Fibroblast of peridontal ligament (primary cell): ENCODE data around the gene TMEM225B.
"Not testable (repeated sequence)": the region's sequence is repeated elsewhere in the genome, so short reads cannot be mapped to it uniquely, and the experiment has no call there.

Experiments used
- DNase-seq: peaks from one replicate; pipeline ENCODE4 v3.0.0-alpha.2; 2010; ENCODE audit errors: extremely low read depth

The TMEM225B gene

DNA sequence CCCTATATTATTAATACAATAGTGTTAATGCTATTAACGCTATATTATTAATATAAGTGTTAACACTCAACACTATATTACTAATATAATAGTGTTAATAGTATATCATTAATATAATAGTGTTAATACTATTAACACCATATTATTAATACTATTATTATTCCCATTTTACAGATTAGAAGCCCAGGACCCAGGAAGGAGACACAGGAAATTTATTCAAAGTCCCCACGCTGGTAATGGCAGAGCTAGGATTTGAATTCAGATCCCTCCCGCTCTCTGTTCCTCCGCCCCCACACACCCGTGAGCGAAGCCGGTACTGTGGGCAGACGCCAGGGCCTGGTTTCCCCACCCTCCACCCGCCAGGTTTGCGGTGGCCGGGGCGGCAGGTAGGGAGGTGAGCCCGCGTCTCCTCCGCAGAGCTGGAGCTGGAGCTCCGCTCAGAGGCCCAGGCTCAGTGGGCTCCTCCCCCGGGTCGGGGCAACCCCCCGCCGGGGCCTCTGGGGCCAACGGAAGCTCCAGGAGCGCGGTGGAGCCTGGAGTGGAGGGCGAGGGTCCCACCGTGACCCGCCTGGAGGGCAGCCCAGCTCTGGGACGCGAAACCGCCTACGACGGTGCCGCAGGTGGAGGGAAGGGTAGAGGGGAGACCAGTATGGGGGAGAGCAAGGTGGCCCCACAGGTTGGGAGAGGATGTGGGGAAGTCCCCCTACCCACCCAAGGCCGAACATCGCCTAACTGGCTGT is at the start of gene TMEM225B:
Gene TMEM225B (plus strand): TSS at position 506 of the 740 bp plus-strand sequence. CDS start 6,122 bp downstream, outside the sequence.
- DNase-seq, result no peak

- not testable (repeated sequence) for DNase-seq
Observed at GRCh38 chr7:99549545-99549944, 48.5 kb upstream of the TMEM225B start.

DNA sequence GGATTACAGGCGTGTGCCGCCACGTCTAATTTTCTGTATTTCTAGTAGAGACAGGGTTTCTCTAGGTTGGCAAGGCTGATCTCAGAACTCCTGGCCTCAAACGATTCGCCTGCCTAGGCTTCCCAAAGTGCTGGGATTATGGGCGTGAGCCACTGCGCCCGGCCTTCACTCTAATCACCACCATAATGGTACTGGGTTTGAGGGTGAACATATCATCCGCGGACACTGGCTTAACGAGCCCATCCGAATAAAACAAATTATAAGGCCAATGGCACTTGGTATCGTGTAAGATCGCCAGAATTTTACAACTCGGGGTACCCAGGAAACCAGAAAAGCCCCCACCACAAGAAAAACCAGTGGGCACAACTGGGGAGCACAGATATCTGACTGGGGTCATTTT is 46.7 kb upstream of the TMEM225B start:
- peak; percentile 24 for DNase-seq

GRCh38 chr7:99551767-99552463 is 46.2 kb upstream of the TMEM225B start, which contains the start of gene FAM200A:
FAM200A (minus strand) TSS chr7:99552114; CDS start chr7:99548407, 3,707 bp downstream.
- DNase-seq, result peak; percentile 96

DNA sequence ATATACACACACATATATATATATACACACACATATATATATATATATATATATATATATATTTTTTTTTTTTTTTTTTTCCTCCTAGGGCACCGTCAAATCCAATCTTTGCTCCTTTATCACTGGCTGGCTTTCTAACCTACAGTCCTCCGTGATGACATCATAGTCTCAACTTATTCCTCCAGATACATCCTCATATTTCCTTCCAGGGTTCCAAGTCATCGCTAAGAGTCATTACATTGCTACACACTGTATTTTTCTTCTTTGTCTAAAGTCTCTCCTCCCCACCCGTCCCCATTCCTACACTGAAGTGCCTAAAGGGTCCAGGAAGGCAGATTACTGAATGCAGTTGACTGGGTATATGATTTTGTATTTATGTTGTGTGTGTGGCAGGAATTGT is 45.0 kb upstream of the TMEM225B start:
- no peak for DNase-seq

DNA sequence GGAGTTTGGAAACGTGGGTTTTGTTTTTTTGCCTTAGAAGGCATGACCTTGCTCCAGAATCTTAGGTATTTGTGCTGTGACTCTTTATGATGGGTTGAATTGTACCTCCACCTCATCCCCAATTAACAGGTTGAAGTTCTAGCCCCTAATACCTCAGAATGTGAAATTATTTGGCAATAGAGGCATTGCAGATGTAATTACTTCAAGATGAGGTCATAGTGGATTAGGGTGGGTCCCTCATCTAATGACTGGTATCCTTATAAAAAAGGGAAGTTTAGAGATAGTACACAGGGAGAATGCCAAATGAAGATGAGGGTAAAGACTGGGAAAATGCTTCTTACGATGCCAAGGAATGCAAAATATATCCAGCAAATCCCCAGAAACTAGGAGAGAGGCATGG is 43.1 kb upstream of the TMEM225B start:
- no peak for DNase-seq

DNA sequence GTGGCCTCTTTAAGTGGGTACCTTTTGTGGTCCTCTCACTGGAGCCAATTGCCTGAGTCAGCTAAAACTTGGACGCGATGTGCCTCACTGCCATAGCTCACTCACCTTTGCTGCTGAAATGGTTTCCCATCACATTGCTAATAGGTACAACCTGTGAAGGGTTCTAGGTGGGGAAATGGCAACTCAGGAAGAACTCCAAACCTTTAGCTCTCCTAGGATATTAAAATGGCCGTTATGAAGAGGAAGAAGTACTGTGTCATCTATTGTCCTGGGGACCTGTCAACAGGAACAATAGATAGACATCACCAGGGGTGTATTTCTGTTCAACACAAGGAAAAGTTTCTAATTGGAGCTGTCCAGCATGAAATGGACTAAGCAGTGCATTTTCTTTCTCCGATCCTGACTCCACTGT is 40.9 kb upstream of the TMEM225B start:
- DNase-seq, result peak; percentile 29

GRCh38 chr7:99557940-99558305 is 40.1 kb upstream of the TMEM225B start:
- DNase-seq, result no peak

GRCh38 chr7:99558306-99559174 is 39.5 kb upstream of the TMEM225B start, which contains the start of gene ZNF655:
ZNF655 (plus strand) TSS chr7:99558642; CDS start chr7:99560560, 1,918 bp downstream.
- DNase-seq, result peak; percentile 82

DNA sequence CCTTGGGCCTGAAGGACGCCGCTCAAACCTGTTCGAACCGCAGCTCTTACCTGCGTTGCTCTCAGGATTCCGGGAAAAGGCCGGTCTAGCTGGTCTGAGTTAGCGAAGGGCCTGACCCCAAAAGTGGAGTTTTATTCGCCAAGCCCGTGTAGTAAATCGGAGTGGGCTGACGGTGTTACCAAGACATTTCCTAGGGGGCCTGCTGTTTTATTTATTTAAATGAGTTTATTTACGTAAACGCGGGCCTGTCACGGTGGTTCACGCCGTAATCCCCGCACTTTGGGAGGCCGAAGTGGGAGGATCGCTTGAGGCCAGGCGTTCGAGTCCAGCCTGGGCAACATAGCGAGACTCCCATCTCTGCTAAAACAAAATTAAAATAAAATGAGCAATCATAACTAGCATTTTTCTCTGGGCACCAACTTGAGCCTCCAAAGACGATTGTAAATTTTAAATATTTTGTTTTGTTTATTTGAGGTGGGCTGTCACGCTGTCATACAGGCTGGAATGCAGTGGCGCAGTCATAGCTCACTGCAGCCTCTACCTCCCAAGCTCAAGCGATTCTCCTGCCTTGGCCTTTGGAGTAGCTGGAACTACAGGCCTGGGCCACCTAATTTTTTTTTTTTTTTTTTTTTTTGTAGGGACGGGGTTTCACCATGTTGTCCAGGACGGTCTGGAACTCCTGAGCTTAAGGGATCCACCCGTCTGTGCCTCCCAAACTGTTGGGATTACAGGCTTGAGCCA is 38.7 kb upstream of the TMEM225B start:
- DNase-seq, result peak; percentile 44

DNA sequence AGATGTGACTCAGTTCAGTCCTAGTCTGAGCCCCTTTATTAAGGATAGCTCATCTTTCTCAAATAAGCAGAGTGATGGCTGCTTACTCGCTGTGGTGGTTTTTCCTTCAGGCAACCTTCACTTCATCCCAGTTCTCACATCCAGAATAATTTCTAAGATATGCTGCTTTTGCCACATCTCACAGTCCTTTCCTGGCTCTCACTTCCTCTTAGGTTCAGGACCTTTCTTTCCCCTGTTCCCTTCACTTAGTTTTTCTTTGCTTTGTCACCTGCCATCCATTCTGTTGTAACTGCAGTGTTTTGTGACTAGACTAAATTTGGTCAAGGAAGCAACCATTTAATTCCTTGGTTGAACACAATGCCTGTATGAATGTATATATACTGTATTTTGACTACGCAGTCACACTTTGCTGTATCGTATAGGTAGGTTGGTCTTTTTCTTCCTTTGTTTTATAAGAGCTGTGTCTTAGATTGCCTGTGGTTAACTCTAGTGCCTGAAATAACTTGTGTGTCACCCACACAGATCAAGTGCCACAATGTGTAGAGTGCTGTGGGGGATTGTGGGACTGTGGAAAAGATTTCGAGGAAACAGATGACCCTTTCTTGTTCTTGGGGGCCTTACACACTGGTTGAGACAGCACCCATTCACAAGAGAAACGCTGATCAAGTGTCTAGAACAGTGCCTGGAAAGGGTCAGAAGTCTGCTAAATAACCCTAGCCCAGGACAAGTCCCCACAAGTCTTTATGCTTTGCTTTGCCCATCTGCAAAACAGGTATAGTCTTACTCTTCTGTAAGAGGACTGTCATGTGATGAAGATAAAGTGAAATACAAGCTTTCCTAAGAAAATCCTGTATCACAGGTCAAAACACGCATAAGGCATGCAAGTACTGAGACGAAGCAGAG is 37.0 kb upstream of the TMEM225B start:
- DNase-seq, result no peak

GRCh38 chr7:99561737-99562051 is 36.4 kb upstream of the TMEM225B start:
- DNase-seq, result no peak

- DNase-seq, result no peak
Observed at GRCh38 chr7:99562114-99562784, 35.8 kb upstream of the TMEM225B start.

DNA sequence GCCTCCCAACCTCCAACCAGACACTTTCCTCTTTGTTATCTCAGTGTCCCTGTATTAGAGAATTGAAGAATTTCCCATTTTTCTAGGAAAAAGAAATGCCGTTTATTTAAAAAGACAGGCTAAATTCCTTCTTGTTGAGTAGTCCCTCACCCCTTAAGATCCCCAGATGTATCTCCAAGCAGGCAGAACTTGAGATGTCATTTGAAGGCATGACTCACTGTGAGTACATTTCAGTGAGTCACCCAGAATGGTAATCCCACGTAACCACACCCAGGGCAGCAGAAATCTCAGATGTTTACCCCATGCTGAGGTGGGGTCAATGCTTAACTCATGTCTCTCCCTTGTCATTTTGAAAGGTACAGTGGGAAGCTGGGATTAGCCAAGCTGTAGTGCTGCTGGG is 35.2 kb upstream of the TMEM225B start:
- DNase-seq, result peak; percentile 98

GRCh38 chr7:99563650-99564049 is 34.4 kb upstream of the TMEM225B start:
- peak; percentile 70 for DNase-seq

DNA sequence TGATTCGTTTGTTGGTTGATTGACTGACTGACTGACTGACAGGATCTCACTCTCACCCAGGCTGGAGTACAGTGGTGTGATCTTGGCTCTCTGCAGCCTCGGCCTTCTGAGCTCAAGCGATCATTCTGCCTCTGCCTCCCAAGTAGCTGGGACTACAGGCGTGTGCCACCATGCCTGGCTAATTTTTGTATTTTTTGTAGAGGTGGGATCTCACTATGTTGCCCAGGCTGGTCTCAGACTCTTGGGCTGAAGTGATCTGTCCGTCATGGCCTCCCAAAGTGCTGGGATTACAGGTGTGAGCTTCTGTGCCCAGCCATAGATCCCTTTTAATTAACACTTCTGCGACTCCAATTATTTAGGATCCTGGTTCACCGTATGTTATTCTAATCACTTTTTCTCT is 29.3 kb upstream of the TMEM225B start:
- not testable (repeated sequence) for DNase-seq

GRCh38 chr7:99571768-99572167 is 26.3 kb upstream of the TMEM225B start:
- DNase-seq, result no peak

GRCh38 chr7:99573257-99573656 is 24.8 kb upstream of the TMEM225B start:
- no peak for DNase-seq

DNA sequence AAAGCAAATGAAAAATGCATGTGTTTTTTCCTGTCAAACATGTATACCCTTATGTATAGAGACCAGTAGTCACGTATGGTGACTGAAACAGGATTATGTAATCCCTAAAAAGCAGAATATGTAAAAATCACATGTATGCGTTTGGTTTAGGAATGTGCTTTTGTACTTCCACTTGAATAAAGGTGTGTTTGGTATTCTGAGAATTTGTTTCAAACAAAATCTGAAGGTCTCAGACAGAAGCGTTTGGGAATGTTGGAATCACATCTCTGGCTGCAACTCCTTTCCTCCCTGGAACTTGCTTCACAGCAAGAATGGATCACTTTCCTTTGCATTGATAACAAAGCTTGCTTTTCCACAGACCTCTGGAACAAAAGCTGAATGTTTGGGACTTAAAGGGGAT is 21.8 kb upstream of the TMEM225B start:
- DNase-seq, result no peak
